SK-N-SH treated with all-trans-retinoic acid at 6 μM for 48 hours (cell line): ENCODE results near the gene ETF1.

Experiments used
- RARB ChIP-seq: fragments of 250-450 bp; sonication (Bioruptor Pico); IDR thresholded peaks from 2 replicates; pipeline ENCODE4 v1.8.0; 2021; ENCODE audit warnings: mild to moderate bottlenecking, moderate library complexity

The ETF1 gene

DNA sequence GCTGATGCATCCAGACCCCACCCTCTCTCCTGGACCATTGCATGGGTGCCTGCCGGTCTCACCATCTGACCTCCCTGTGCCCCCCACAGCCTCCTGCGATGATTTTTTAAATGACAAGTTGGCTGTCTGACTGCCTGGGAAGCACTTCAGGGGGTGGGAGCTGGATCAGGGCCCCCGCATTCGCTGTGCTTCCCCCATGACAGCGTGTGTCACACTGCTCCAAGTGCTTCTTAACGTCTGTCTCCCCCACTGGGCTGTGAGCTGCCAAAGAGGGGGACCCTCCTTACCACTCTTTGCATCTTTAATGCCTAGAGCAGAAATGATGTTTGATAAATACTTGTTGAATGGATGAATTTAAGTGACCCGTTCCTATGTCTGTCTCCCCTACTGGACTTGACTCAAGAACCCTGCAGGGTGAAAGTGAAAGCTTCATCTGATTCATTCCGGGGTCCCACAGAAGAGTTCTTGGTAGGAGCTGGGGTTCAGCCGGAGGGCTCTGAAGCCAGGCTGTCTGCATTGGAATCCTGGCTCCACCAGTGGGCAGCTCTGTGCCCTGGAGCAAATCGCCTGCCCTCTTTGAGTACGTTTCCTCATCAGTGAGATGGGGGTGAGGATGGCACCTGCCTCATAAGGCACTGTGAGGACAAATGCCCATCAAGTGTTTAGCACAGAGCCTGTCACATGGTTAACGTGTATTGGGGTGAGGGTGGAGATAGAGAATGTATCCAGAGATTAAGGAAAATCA lies 85.3 kb downstream of the ETF1 start (continued):
- TF ChIP-seq RARB, result no peak
- TF ChIP-seq, all 23 proteins: peak for 0
